Ovary (tissue), 9 donors: Measurements from ENCODE around the gene DAPK1. TPM values are rescaled to one million over a fixed set of nuclear protein-coding genes. Genes with fewer than 3 reads are reported as not detected.
A peak's percentile ranks its signal among the peaks of the same experiment; 100 is the strongest.

Experiments
- DNase-seq, 5 donors: peaks; one replicate each; pipeline ENCODE4 v3.0.0-alpha.2; 2019 to 2020
- H3K27ac ChIP-seq, 2 donors: fragments of 200-600 bp; one replicate each; pipeline versions ENCODE4 v1.5.1 to v1.8.0; 2019 to 2022
- H3K27me3 ChIP-seq: fragments of 200-600 bp; one replicate; pipeline ENCODE4 v1.8.0; 2022
- H3K36me3 ChIP-seq: fragments of 200-600 bp; sonication (generic); one replicate; pipeline ENCODE4 v1.5.1; 2019
- H3K4me1 ChIP-seq: one replicate; pipeline ENCODE4 v1.8.1; 2013; ENCODE audit warnings: mild to moderate bottlenecking, moderate library complexity; ENCODE audit not compliant: insufficient read depth
- H3K4me3 ChIP-seq: fragments of 200-600 bp; sonication (generic); one replicate; pipeline ENCODE4 v1.5.1; 2017
- H3K9me3 ChIP-seq, 2 donors: fragments of 200-600 bp in 1 of 2; sonication (generic) in 1 of 2; one replicate each; pipeline versions ENCODE4 v1.5.1 to v1.8.1; 2013 to 2019; ENCODE audit warnings: mild to moderate bottlenecking in 1 of 2, moderate library complexity in 1 of 2
- CTCF ChIP-seq, 3 donors: fragments of 450-650 bp in 2 of 3; fragments of 200-600 bp in 1 of 3; IDR thresholded peaks; one replicate each; pipeline versions ENCODE4 v1.5.1 to v1.8.0; 2016 to 2022; ENCODE audit warnings: antibody characterized with exemption in 3 of 3, mild to moderate bottlenecking in 1 of 3
- EP300 ChIP-seq: sonication (generic); formaldehyde crosslinking; IDR thresholded peaks from one replicate; pipeline ENCODE4 v1.6.1; 2017; ENCODE audit warnings: antibody characterized with exemption
- POLR2A ChIP-seq: fragments of 450-650 bp; IDR thresholded peaks from one replicate; pipeline ENCODE4 v1.6.1; 2017; ENCODE audit warnings: antibody characterized with exemption, mild to moderate bottlenecking, moderate library complexity
- WGBS, 3 donors: extraction: QIAGEN DNeasy Blood & Tissue Kit in 1 of 3; methylation state at CpG; one replicate each; pipeline versions ENCODE4 v1.1.5 to v1.1.7; 2013 to 2017; 5-methylcytosine and 5-hydroxymethylcytosine counted together
- intact Hi-C, 4 donors: fragments of 100-400 bp; cut with DNase I; formaldehyde crosslinking; loops; one replicate each; pipeline versions ENCODE4 v1.11.0 to v1.15.1; 2022 to 2023
- polyA plus RNA-seq, 2 donors: library from polyadenylated mRNA; stranded (reverse); fragments of 200-250 nt in 1 of 2; fragments of 350-450 nt in 1 of 2; fragmentation: Illumina TruSeq in 1 of 2; extraction: RNeasy Lipid Tissue Mini Kit (QIAGEN cat#74804) in 1 of 2; gene quantifications; one replicate each; pipeline ENCODE4 v1.2.3, GENCODE V29; 2013 to 2014
- total RNA-seq, 7 donors: library from RNA; depleted of rRNA in 2 of 7; stranded (reverse); fragments of >200 nt in 2 of 7; fragmentation: NEBNext Ultra II Directional in 3 of 7; extraction: Animal tissue kit (Norgen Biotek cat#: 25700) in 3 of 7; gene quantifications; one replicate each; pipeline versions ENCODE4 v1.1.0 to v1.2.4, GENCODE V29; 2016 to 2023
- donor health status: DM: no; HTN: no; CAD: no; lungs with moderate emphysema.
- donor health status: DM: no; HTN: no; CAD: no.
- donor health status: Bipolar disorder and iron deficiency.
- donor health status: DM: yes; HTN: yes; CAD: no.
- donor health status: DM: no; HTN: no; CAD: no.
- donor health status: DM: yes; HTN: yes; CAD: no.

The DAPK1 gene
- total and polyA plus RNA-seq, 9 donors, result 39.3 to 133 (median 89.6) TPM

GRCh38 chr9:87599901-87600610, 102.4 kb downstream of the DAPK1 start:
- Histone ChIP-seq H3K27me3 (no peaks in the 10 kb centered on the region), H3K27ac (peak overlapping the region in 1 of 2 donors; percentile 49), H3K9me3 (no peaks in the 10 kb centered on the region), H3K4me1 (peaks cover 42% of the 10 kb centered on the region), H3K4me3 (no peak overlapping the region), H3K36me3 (no peaks in the 10 kb centered on the region)
- peak; percentile 69 to 80 (median 74) for DNase-seq
- intact Hi-C loops, result no loop called here
- no peak for TF ChIP-seq CTCF (IDR thresholded peaks at IDR 0.05)
- TF ChIP-seq POLR2A, result no peak
- no peak for TF ChIP-seq EP300
- 9 to 16% (median 11%) methylated on average over 17 of the region's 17 CpGs for WGBS, 3 donors

GRCh38 chr9:87601176-87601575, 103.5 kb downstream of the DAPK1 start:
- Histone ChIP-seq H3K27me3 (no peaks in the 10 kb centered on the region), H3K27ac (peak overlapping the region in 1 of 2 donors; percentile 49), H3K4me3 (no peak overlapping the region), H3K9me3 (no peaks in the 10 kb centered on the region), H3K4me1 (peaks cover 34% of the 10 kb centered on the region), H3K36me3 (no peaks in the 10 kb centered on the region)
- peak in 1 of 5 donors; percentile 33 for DNase-seq
- intact Hi-C loops, result no loop called here
- WGBS, 3 donors, result 55 to 79% (median 64%) methylated on average over 1 of the region's 1 CpG
- no peak for TF ChIP-seq EP300
- no peak for TF ChIP-seq POLR2A
- TF ChIP-seq CTCF (IDR thresholded peaks at IDR 0.05), result no peak

GRCh38 chr9:87601595-87601994, 103.9 kb downstream of the DAPK1 start:
- TF ChIP-seq CTCF (IDR thresholded peaks at IDR 0.05), result no peak
- no peak for TF ChIP-seq POLR2A
- no peak for TF ChIP-seq EP300
- Histone ChIP-seq H3K27ac (no peak overlapping the region), H3K4me1 (peaks cover 30% of the 10 kb centered on the region), H3K4me3 (no peak overlapping the region), H3K36me3 (no peaks in the 10 kb centered on the region), H3K27me3 (no peaks in the 10 kb centered on the region), H3K9me3 (no peaks in the 10 kb centered on the region)
- DNase-seq, result no peak
- intact Hi-C loops, result no loop called here
- 75 to 98% (median 85%) methylated on average over 5 of the region's 5 CpGs for whole genome bisulfite sequencing, 3 donors

GRCh38 chr9:87602933-87603643, 105.4 kb downstream of the DAPK1 start:
- peaks cover 21% of the 10 kb centered on the region for H3K4me1 ChIP-seq
- H3K9me3 ChIP-seq, result no peaks in the 10 kb centered on the region
- 82 to 89% (median 86%) methylated on average over 9 of the region's 9 CpGs for WGBS, 3 donors
- intact Hi-C loops, result no loop called here
- no peak overlapping the region for H3K4me3 ChIP-seq
- no peak for TF ChIP-seq CTCF (IDR thresholded peaks at IDR 0.05)
- no peak for TF ChIP-seq POLR2A
- TF ChIP-seq EP300, result no peak
- no peak for DNase-seq
- H3K27ac ChIP-seq, result no peak overlapping the region
- H3K36me3 ChIP-seq, result no peaks in the 10 kb centered on the region
- H3K27me3 ChIP-seq, result no peaks in the 10 kb centered on the region
